ENCODE measurements around the gene PERM1. TPM values are rescaled to one million over a fixed set of nuclear protein-coding genes. Genes with fewer than 3 reads are reported as not detected.

PERM1 gene
- total RNA-seq, 1 experiment from 2014 or later, result not detected

DNA sequence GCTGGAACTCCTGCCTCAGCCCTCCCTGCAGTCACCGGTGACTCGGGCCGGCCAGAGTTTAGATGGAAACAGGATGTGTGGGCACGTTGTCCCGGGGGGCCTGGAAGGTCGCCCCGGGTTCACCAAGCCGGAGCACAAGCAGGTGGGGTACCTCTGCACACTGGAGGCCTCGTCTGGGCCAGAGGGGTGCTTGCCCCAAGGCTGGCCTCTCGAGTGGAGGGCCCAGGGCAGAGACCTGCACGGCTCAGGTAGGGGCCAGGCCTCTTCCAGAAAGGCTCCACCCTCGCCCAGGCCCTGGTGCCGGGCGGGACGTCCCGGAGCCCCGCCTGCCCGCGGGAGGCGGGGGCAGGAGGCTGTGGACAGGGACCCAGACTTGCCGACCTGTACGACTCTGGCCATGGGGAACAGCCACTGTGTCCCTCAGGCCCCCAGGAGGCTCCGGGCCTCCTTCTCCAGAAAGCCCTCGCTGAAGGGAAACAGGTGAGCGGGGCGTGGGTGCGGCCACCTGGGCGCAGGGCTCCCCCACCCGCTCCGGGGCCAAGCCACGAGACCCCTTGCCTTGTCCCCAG, 15.7 kb downstream of the PERM1 start, which contains the start of gene PLEKHN1 (continued):
- no peak for TF ChIP-seq ZNF138 (CRISPR knock-in tag; conservative IDR thresholded peaks at IDR 0.05)
- TF ChIP-seq, protein P1, sequence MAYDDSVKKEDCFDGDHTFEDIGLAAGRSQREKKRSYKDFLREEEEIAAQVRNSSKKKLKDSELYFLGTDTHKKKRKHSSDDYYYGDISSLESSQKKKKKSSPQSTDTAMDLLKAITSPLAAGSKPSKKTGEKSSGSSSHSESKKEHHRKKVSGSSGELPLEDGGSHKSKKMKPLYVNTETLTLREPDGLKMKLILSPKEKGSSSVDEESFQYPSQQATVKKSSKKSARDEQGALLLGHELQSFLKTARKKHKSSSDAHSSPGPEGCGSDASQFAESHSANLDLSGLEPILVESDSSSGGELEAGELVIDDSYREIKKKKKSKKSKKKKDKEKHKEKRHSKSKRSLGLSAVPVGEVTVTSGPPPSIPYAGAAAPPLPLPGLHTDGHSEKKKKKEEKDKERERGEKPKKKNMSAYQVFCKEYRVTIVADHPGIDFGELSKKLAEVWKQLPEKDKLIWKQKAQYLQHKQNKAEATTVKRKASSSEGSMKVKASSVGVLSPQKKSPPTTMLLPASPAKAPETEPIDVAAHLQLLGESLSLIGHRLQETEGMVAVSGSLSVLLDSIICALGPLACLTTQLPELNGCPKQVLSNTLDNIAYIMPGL (CRISPR knock-in tag; IDR thresholded peaks at IDR 0.05), result peak; percentile 22; the same call in 1 of the 2 replicates

DNA sequence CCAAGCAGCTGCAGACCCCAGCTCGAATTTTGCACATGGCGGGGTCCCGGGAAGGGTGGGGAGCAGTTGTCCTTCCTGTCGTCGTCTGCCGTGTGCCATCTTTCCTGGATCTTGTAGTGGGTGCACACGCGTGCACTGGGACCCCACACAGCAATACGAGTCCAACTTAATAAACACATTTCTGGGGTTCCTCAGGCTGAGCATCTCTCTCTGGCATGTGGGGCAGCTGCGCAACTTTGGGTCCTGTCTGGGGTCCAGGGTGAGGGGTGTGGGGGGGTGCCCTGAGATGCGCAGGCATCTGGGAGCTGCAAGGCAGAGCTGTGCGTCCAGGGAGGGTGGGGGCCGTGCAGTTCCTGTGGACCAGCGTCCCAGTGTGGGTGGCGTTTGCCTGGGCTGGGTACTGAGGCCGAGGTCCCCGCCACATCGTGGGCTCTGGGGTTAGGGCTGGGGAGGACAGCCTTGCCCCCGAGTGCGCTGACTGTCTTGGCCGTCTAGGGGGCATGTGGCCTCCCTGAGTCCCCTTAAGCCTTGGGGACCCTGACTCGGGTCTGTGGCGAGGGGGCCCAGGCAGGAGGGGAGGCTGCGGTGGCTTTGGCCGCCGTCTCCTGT, 16.3 kb downstream of the PERM1 start:
- Mint-ChIP-seq H3K27me3 (ENCODE audit: low read depth) (peaks cover 40% of the 10 kb centered on the region), H3K4me3 (no peak overlapping the region), H3K4me1 (0 out of 2 replicates have a peak, but pooled peaks cover 3% of the 10 kb centered on the region), H3K9me3 (no peaks in the 10 kb centered on the region; the same call in 1 of the 2 replicates), H3K36me3 (0 out of 2 replicates have a peak, but pooled peaks cover 2% of the 10 kb centered on the region), H3K27ac (no peak overlapping the region)
- ChIA-PET POLR2A (no interaction called here), CTCF (no interaction called here)
- ATAC-seq, result no peak
- DNase-seq (ENCODE audit: low spot score), result no peak
- TF ChIP-seq CREB1 (CRISPR knock-in tag; IDR thresholded peaks at IDR 0.05), result no peak
- TF ChIP-seq ESRRA (CRISPR knock-in tag; IDR thresholded peaks at IDR 0.05; ENCODE audit: borderline replicate concordance), result no peak
- TF ChIP-seq, protein P2, sequence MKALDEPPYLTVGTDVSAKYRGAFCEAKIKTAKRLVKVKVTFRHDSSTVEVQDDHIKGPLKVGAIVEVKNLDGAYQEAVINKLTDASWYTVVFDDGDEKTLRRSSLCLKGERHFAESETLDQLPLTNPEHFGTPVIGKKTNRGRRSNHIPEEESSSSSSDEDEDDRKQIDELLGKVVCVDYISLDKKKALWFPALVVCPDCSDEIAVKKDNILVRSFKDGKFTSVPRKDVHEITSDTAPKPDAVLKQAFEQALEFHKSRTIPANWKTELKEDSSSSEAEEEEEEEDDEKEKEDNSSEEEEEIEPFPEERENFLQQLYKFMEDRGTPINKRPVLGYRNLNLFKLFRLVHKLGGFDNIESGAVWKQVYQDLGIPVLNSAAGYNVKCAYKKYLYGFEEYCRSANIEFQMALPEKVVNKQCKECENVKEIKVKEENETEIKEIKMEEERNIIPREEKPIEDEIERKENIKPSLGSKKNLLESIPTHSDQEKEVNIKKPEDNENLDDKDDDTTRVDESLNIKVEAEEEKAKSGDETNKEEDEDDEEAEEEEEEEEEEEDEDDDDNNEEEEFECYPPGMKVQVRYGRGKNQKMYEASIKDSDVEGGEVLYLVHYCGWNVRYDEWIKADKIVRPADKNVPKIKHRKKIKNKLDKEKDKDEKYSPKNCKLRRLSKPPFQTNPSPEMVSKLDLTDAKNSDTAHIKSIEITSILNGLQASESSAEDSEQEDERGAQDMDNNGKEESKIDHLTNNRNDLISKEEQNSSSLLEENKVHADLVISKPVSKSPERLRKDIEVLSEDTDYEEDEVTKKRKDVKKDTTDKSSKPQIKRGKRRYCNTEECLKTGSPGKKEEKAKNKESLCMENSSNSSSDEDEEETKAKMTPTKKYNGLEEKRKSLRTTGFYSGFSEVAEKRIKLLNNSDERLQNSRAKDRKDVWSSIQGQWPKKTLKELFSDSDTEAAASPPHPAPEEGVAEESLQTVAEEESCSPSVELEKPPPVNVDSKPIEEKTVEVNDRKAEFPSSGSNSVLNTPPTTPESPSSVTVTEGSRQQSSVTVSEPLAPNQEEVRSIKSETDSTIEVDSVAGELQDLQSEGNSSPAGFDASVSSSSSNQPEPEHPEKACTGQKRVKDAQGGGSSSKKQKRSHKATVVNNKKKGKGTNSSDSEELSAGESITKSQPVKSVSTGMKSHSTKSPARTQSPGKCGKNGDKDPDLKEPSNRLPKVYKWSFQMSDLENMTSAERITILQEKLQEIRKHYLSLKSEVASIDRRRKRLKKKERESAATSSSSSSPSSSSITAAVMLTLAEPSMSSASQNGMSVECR (CRISPR knock-in tag; IDR thresholded peaks at IDR 0.05; ENCODE audit: borderline replicate concordance), result no peak
- no peak for TF ChIP-seq KAT7 (CRISPR knock-in tag; IDR thresholded peaks at IDR 0.05; ENCODE audit: borderline replicate concordance)
- no peak for TF ChIP-seq CBFB (CRISPR knock-in tag; IDR thresholded peaks at IDR 0.05; ENCODE audit: low read depth)
- TF ChIP-seq IRF2 (CRISPR knock-in tag; IDR thresholded peaks at IDR 0.05; ENCODE audit: borderline replicate concordance, low read depth), result no peak
- TF ChIP-seq, protein P3, sequence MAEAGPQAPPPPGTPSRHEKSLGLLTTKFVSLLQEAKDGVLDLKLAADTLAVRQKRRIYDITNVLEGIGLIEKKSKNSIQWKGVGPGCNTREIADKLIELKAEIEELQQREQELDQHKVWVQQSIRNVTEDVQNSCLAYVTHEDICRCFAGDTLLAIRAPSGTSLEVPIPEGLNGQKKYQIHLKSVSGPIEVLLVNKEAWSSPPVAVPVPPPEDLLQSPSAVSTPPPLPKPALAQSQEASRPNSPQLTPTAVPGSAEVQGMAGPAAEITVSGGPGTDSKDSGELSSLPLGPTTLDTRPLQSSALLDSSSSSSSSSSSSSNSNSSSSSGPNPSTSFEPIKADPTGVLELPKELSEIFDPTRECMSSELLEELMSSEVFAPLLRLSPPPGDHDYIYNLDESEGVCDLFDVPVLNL (CRISPR knock-in tag; IDR thresholded peaks at IDR 0.05; ENCODE audit: borderline replicate concordance, low read depth), result no peak
- TF ChIP-seq, protein P4, sequence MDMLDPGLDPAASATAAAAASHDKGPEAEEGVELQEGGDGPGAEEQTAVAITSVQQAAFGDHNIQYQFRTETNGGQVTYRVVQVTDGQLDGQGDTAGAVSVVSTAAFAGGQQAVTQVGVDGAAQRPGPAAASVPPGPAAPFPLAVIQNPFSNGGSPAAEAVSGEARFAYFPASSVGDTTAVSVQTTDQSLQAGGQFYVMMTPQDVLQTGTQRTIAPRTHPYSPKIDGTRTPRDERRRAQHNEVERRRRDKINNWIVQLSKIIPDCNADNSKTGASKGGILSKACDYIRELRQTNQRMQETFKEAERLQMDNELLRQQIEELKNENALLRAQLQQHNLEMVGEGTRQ (CRISPR knock-in tag; IDR thresholded peaks at IDR 0.05), result no peak
- TF ChIP-seq, protein P1 (CRISPR knock-in tag; IDR thresholded peaks at IDR 0.05), result no peak
- TF ChIP-seq, protein P5, sequence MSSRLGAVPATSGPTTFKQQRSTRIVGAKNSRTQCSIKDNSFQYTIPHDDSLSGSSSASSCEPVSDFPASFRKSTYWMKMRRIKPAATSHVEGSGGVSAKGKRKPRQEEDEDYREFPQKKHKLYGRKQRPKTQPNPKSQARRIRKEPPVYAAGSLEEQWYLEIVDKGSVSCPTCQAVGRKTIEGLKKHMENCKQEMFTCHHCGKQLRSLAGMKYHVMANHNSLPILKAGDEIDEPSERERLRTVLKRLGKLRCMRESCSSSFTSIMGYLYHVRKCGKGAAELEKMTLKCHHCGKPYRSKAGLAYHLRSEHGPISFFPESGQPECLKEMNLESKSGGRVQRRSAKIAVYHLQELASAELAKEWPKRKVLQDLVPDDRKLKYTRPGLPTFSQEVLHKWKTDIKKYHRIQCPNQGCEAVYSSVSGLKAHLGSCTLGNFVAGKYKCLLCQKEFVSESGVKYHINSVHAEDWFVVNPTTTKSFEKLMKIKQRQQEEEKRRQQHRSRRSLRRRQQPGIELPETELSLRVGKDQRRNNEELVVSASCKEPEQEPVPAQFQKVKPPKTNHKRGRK (CRISPR knock-in tag; IDR thresholded peaks at IDR 0.05; ENCODE audit: borderline replicate concordance), result no peak
- TF ChIP-seq, protein P6, sequence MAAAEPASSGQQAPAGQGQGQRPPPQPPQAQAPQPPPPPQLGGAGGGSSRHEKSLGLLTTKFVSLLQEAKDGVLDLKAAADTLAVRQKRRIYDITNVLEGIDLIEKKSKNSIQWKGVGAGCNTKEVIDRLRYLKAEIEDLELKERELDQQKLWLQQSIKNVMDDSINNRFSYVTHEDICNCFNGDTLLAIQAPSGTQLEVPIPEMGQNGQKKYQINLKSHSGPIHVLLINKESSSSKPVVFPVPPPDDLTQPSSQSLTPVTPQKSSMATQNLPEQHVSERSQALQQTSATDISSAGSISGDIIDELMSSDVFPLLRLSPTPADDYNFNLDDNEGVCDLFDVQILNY (CRISPR knock-in tag; IDR thresholded peaks at IDR 0.05), result no peak
- TF ChIP-seq, protein P7, sequence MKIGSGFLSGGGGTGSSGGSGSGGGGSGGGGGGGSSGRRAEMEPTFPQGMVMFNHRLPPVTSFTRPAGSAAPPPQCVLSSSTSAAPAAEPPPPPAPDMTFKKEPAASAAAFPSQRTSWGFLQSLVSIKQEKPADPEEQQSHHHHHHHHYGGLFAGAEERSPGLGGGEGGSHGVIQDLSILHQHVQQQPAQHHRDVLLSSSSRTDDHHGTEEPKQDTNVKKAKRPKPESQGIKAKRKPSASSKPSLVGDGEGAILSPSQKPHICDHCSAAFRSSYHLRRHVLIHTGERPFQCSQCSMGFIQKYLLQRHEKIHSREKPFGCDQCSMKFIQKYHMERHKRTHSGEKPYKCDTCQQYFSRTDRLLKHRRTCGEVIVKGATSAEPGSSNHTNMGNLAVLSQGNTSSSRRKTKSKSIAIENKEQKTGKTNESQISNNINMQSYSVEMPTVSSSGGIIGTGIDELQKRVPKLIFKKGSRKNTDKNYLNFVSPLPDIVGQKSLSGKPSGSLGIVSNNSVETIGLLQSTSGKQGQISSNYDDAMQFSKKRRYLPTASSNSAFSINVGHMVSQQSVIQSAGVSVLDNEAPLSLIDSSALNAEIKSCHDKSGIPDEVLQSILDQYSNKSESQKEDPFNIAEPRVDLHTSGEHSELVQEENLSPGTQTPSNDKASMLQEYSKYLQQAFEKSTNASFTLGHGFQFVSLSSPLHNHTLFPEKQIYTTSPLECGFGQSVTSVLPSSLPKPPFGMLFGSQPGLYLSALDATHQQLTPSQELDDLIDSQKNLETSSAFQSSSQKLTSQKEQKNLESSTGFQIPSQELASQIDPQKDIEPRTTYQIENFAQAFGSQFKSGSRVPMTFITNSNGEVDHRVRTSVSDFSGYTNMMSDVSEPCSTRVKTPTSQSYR (CRISPR knock-in tag; IDR thresholded peaks at IDR 0.05), result no peak
- TF ChIP-seq RORB (CRISPR knock-in tag; IDR thresholded peaks at IDR 0.05), result no peak

Data from WTC11 (cell line).